ENCODE results near the gene MYOZ3.
A peak's percentile ranks its signal among the peaks of the same experiment; 100 is the strongest.

MYOZ3 gene

DNA sequence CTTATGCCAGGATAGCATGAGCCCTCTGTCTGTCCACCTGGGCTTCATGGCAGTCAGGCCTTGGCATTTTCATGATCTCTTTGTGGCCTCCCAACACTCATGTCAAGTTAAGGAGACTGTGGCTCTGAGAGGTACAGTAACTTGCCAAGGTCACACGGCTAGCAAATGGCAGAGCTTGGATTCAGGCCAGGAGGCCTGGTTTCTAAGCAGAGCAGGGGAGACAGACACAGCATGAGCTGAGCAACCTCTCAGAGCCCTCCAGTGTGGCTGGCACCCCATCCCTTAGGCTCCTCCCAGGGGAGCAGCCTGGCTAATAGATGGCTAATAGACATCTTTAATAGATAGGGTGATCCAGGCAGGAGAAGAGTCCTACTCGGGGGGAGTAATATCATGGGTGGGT, 16.5 kb upstream of the MYOZ3 start:
- H3K4me3 ChIP-seq = no peak overlapping the region
- H3K9me3 ChIP-seq (ENCODE audit: low read depth, low read length) = no peaks in the 10 kb centered on the region
- TF ChIP-seq POLR2AphosphoS5 (IDR thresholded peaks at IDR 0.05; ENCODE audit: borderline replicate concordance, low read depth, low read length) = no peak
- no peak for TF ChIP-seq FOXP2 (optimal IDR thresholded peaks at IDR 0.05; ENCODE audit: control extremely low read depth, extremely low read length, insufficient read depth)
- TF ChIP-seq EZH2 (IDR thresholded peaks at IDR 0.05) = no peak
- DNase-seq (ENCODE audit: low read depth, low spot score) = no peak
- no peak overlapping the region for H3K9ac ChIP-seq (ENCODE audit: insufficient read length)
- H3K36me3 ChIP-seq (ENCODE audit: insufficient read depth, low read length) = no peaks in the 10 kb centered on the region; the same call in 1 of the 2 replicates
- no peak overlapping the region for H3K27ac ChIP-seq

DNA sequence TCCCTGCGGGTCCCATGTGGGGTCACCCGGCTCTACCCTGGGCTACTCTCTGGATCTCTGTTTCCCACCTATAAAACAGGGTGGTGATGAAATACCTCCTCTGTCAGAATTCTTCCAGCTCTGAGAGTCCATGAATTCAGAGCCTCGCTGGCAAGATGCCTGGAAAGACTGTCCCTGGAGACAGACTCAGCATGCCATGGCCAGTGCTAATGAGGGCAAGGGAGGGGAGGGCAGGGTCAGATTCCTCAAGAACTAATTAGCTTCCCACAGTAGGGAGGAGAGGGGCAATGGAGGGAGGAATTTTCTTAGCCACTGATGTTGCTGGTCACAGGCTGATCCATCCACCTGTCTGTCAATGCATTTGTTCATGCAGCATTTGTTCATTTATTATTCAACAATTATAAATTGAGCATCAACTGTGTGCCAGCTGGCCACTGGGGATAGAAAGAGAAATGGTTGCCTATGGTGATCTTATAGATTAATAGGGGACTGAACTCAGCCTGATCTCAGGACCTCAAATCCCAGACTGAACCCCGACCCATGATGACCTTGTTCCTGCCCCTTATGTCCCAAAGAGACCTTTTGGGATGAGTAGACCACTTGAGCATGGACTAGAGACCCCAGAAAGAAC, 15.9 kb upstream of the MYOZ3 start:
- H3K9ac ChIP-seq (ENCODE audit: insufficient read length) = no peak overlapping the region
- DNase-seq (ENCODE audit: low read depth, low spot score) = no peak
- TF ChIP-seq POLR2AphosphoS5 (IDR thresholded peaks at IDR 0.05; ENCODE audit: borderline replicate concordance, low read depth, low read length) = no peak
- no peak for TF ChIP-seq FOXP2 (optimal IDR thresholded peaks at IDR 0.05; ENCODE audit: control extremely low read depth, extremely low read length, insufficient read depth)
- TF ChIP-seq EZH2 (IDR thresholded peaks at IDR 0.05) = no peak

DNA sequence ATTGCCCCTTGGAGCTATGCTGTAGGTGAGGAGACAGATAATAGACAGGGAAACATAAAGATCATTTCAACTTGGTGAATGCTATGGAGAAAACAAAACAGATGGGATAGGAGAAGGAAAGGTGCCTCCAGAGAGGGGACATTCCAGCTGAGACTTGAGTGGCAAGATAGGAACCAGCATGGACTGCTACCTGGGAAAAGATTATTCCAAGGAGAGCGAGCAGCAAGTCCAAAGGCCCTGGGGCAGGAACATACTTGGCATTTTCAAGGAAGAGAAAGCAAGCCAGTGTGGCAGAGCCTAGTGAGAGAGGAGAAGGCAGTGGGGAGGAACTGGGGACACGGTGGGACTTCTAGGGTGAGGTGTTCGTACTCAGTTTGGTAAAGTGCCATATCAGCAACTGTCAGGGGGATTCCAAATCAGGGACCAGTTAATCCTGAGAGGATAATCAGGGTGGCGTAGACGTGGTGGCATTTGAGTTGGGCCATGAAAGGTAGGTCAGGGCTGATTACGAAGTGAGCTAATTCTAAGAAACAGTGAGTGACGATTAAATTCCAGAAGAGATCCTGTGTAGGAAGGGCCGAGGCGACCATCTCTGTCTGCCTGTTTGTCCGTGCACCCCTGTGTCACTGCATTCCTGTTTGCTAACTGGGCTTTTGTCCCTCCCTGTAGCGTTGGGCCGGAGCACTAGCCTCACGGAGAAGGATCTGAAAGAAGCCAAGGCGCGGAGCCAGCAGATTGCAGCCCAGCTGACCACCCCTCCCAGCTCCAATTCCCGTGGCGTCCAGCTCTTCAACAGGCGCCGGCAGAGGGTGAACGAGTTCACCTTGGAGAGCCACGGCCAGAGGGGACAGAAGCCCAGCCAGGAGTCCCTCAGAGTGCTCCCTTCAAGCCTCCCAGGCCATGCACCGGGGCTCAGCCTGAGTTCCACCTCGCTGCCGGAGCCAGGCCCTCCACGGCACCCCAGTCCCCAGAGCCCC, 13.5 kb upstream of the MYOZ3 start:
- Histone ChIP-seq H3K4me3 (no peak overlapping the region), H3K36me3 (ENCODE audit: insufficient read depth, low read length) (no peaks in the 10 kb centered on the region; the same call in 1 of the 2 replicates)

More for the DNA sequence above, 15.9 kb upstream of the MYOZ3 start:
- H3K36me3 ChIP-seq (ENCODE audit: insufficient read depth, low read length) = no peaks in the 10 kb centered on the region; the same call in 1 of the 2 replicates
- no peak overlapping the region for H3K27ac ChIP-seq
- H3K9me3 ChIP-seq (ENCODE audit: low read depth, low read length) = no peaks in the 10 kb centered on the region
- H3K4me3 ChIP-seq = no peak overlapping the region

DNA sequence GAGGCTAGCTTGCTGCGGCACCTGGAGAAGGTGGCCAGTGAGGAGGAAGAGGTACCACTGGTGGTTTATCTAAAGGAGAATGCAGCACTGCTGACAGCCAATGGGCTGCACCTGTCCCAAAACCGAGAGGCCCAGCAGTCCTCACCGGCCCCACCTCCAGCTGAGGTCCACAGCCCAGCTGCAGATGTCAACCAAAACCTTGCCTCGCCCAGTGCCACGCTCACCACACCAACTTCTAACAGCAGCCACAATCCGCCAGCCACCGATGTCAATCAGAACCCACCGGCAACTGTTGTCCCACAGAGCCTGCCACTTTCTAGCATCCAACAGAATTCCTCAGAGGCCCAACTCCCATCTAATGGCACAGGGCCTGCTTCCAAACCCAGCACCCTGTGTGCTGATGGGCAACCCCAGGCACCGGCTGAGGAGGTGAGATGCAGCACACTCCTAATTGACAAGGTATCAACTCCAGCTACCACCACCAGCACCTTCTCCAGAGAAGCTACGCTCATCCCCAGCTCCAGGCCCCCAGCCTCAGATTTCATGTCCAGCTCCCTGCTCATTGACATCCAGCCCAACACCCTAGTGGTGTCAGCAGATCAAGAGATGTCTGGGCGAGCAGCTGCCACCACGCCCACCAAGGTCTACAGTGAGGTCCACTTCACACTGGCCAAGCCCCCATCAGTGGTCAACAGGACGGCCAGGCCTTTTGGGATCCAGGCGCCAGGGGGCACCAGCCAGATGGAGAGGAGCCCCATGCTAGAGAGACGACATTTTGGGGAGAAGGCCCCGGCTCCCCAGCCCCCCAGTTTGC, 12.6 kb upstream of the MYOZ3 start:
- H3K27ac ChIP-seq = no peak overlapping the region
- H3K9ac ChIP-seq (ENCODE audit: insufficient read length) = no peak overlapping the region
- no peak overlapping the region for H3K4me3 ChIP-seq
- no peaks in the 10 kb centered on the region for H3K9me3 ChIP-seq (ENCODE audit: low read depth, low read length)
- DNase-seq (ENCODE audit: low read depth, low spot score) = no peak
- TF ChIP-seq POLR2AphosphoS5 (IDR thresholded peaks at IDR 0.05; ENCODE audit: borderline replicate concordance, low read depth, low read length) = no peak
- no peak for TF ChIP-seq FOXP2 (optimal IDR thresholded peaks at IDR 0.05; ENCODE audit: control extremely low read depth, extremely low read length, insufficient read depth)
- no peak for TF ChIP-seq EZH2 (IDR thresholded peaks at IDR 0.05)
- no peaks in the 10 kb centered on the region; the same call in 1 of the 2 replicates for H3K36me3 ChIP-seq (ENCODE audit: insufficient read depth, low read length)

More for the DNA sequence above, 13.5 kb upstream of the MYOZ3 start:
- H3K9me3 ChIP-seq (ENCODE audit: low read depth, low read length) = no peaks in the 10 kb centered on the region
- TF ChIP-seq EZH2 (IDR thresholded peaks at IDR 0.05) (no peak), POLR2AphosphoS5 (IDR thresholded peaks at IDR 0.05; ENCODE audit: borderline replicate concordance, low read depth, low read length) (no peak)
- no peak for DNase-seq (ENCODE audit: low read depth, low spot score)
- no peak overlapping the region for H3K27ac ChIP-seq
- H3K9ac ChIP-seq (ENCODE audit: insufficient read length) = no peak overlapping the region

DNA sequence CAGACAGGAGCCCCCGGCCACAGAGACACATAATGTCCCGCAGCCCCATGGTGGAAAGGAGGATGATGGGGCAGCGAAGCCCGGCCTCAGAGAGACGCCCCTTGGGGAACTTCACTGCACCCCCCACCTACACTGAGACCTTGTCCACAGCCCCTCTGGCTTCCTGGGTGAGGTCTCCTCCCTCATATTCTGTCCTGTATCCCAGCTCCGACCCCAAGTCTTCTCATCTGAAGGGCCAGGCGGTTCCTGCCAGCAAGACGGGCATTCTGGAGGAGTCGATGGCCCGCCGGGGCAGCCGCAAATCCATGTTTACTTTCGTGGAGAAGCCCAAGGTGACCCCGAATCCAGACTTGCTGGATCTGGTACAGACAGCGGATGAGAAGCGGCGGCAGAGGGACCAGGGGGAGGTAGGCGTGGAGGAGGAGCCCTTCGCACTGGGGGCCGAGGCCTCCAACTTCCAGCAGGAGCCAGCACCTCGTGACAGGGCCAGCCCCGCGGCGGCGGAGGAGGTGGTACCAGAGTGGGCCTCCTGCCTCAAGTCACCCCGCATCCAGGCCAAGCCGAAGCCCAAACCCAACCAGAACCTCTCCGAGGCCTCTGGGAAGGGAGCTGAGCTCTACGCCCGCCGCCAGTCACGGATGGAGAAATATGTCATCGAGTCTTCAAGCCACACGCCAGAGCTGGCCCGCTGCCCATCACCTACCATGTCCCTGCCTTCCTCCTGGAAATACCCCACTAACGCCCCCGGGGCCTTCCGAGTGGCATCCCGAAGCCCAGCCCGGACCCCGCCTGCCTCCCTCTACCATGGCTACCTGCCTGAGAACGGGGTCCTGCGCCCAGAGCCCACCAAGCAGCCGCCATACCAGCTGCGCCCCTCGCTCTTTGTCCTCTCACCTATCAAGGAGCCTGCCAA, 11.7 kb upstream of the MYOZ3 start:
- H3K4me3 ChIP-seq = no peak overlapping the region
- no peak overlapping the region for H3K27ac ChIP-seq
- H3K9ac ChIP-seq (ENCODE audit: insufficient read length) = no peak overlapping the region
- no peaks in the 10 kb centered on the region; the same call in 1 of the 2 replicates for H3K36me3 ChIP-seq (ENCODE audit: insufficient read depth, low read length)
- no peak for DNase-seq (ENCODE audit: low read depth, low spot score)
- no peaks in the 10 kb centered on the region for H3K9me3 ChIP-seq (ENCODE audit: low read depth, low read length)
- no peak for TF ChIP-seq EZH2 (IDR thresholded peaks at IDR 0.05)
- no peak for TF ChIP-seq FOXP2 (optimal IDR thresholded peaks at IDR 0.05; ENCODE audit: control extremely low read depth, extremely low read length, insufficient read depth)
- no peak for TF ChIP-seq POLR2AphosphoS5 (IDR thresholded peaks at IDR 0.05; ENCODE audit: borderline replicate concordance, low read depth, low read length)

DNA sequence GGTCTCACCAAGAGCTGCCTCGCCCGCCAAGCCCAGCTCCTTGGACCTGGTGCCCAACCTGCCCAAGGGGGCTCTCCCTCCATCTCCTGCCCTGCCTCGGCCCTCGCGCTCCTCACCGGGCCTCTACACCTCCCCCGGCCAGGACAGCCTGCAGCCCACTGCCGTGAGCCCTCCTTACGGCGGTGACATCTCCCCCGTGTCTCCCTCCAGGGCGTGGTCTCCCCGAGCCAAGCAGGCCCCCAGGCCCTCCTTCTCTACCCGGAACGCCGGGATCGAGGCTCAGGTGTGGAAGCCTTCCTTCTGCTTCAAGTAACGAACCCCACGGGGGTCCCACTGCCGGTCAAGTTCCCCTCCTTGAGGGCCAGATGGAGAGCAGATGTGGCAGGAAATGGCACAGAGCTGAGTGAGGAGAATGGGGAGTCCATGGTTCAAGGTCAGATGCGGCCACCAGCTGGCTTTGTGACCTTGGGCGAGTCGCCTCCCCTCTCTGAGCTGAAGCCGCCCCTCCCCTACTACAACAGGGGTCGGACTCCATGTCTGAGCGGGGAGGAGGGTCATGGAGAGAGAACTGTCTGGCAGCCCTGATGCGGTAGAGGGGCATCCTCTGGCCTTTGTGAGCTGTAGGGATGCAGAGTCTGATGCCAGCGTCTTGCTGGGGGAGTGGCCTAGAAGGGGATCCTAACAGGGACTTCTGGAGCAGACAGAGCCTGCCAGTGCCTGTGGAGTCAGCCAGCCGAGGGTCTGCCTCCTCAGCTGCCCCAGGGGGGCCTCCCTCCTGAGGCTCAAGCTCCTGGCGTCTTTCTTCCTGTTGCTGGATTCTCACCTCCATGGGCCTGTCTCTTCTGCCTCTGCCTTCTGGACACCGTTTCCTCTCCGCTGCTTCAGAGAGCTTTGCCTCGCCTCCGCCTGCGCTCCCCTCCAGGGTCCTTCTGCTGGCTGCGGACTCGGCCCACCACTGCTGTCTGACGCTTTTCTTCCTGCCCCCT, 10.7 kb upstream of the MYOZ3 start:
- no peaks in the 10 kb centered on the region for H3K9me3 ChIP-seq (ENCODE audit: low read depth, low read length)
- no peak overlapping the region for H3K4me3 ChIP-seq
- no peak overlapping the region for H3K9ac ChIP-seq (ENCODE audit: insufficient read length)
- H3K27ac ChIP-seq = 0 out of 2 replicates have a peak overlapping the region, but pooled peaks have one; percentile 30
- TF ChIP-seq EZH2 (IDR thresholded peaks at IDR 0.05) (no peak), POLR2AphosphoS5 (IDR thresholded peaks at IDR 0.05; ENCODE audit: borderline replicate concordance, low read depth, low read length) (no peak), FOXP2 (optimal IDR thresholded peaks at IDR 0.05; ENCODE audit: control extremely low read depth, extremely low read length, insufficient read depth) (no peak)
- DNase-seq (ENCODE audit: low read depth, low spot score) = no peak
- no peaks in the 10 kb centered on the region; the same call in 1 of the 2 replicates for H3K36me3 ChIP-seq (ENCODE audit: insufficient read depth, low read length)

All from SK-N-MC (cell line).